Putamen (tissue), 1 donor: ENCODE results near the gene C18orf63.

Experiments used
- DNase-seq: peaks from one replicate; pipeline ENCODE4 v3.0.0-alpha.2; 2016; ENCODE audit warnings: low spot score

Gene C18orf63

DNA sequence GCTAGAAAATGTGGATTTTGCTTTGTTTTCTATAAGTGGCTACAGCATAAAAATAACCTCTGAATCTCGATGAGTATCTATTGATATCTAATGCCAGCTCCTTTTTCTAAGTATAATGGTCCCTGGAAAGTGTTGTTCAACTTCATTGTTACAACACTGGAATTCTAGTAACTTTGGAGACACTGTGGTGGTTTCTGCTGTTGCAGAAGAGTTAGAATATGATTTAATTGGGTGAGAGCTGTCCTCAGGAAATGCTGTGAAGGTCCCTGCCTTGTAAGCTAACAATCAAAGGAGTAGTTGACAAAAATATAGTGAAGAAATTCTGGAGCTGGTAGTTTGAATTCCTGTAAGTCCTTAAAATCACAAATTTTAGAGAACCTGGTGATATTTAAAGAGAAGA lies 62.1 kb downstream of the C18orf63 start:
- no peak for DNase-seq

GRCh38 chr18:74378179-74378682 lies 62.6 kb downstream of the C18orf63 start:
- no peak for DNase-seq

GRCh38 chr18:74380916-74381315 lies 65.3 kb downstream of the C18orf63 start:
- DNase-seq: no peak

DNA sequence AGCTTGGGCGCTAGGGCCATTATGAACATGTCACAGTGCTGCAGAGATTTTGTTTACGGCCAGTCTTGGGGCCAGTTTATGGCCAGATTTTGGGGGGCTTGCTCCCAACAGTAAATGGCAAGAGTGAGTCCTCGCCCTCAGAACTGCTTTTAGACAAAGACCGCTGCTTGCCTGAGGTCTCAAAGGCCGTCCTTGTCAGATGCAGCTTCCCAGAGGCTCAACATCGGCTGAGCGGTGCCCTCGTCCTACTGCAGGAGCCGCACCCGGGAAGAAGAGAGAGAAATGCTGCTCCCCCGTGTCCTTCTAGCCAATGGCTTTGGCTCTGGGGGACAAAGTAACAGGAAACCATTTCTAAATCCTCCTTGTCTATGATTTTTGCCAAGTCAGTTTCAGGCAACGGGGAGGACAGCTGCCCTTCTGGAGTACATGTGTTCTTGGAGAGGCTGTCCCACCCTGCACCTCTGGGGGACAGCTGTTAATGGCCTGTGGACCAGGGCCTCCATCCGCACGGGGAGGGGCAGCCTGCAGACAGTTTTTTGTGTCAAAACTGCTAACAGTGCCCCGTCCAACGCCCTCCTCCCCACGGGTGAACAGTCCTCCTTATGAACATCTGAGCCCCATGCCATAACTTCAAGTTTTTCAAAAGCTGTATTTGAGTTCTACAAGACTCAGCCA lies 66.1 kb downstream of the C18orf63 start:
- DNase-seq: no peak

GRCh38 chr18:74382481-74383017 lies 66.9 kb downstream of the C18orf63 start:
- no peak for DNase-seq

GRCh38 chr18:74387383-74387782 lies 71.7 kb downstream of the C18orf63 start:
- no peak for DNase-seq

DNA sequence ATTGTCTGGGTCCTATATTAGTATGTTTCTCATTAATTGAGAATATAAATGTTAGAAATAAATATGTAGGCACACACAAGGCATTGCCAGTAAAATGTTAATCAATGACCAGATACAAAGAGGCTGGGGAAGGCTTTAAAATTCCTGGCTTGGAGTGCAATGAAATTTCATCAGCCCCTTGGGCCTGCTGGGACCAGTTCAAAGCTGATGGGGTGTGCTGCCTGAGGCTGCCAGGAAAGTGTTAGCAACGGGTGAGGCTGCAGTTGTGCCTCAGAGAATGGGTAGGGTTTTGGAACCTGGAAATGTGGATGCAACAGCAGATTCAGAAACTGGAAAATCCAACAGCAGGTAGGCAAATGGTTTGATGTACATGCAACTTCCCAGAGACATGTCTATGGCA lies 72.6 kb downstream of the C18orf63 start:
- DNase-seq: no peak

- DNase-seq: no peak
Measured at GRCh38 chr18:74389171-74389927, 73.7 kb downstream of the C18orf63 start.

- DNase-seq: no peak
Measured at GRCh38 chr18:74389991-74390390, 74.4 kb downstream of the C18orf63 start.

- DNase-seq: no peak
Measured at GRCh38 chr18:74390900-74391299, 75.3 kb downstream of the C18orf63 start.

- no peak for DNase-seq
Measured at GRCh38 chr18:74392323-74392722, 76.7 kb downstream of the C18orf63 start.

DNA sequence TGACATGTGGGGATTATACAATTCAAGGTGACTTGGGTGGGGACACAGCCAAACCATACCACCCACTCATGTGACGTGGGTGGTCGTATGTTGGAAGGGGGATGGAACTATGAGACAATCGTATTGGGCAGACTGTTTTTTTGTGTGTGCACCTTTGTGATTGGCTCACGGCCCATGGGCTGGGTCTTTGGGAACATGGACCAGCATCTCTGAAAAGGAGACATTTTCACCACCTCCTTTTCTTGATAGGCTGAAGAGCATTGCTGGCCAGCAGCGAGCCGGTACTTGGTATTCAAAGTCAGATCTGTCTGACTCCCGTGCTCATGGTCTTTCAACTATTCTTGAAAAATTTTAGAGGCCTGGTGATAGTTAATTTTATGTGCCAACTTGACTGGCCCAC lies 79.4 kb downstream of the C18orf63 start:
- DNase-seq: no peak

GRCh38 chr18:74395648-74396154 lies 80.1 kb downstream of the C18orf63 start:
- no peak for DNase-seq

DNA sequence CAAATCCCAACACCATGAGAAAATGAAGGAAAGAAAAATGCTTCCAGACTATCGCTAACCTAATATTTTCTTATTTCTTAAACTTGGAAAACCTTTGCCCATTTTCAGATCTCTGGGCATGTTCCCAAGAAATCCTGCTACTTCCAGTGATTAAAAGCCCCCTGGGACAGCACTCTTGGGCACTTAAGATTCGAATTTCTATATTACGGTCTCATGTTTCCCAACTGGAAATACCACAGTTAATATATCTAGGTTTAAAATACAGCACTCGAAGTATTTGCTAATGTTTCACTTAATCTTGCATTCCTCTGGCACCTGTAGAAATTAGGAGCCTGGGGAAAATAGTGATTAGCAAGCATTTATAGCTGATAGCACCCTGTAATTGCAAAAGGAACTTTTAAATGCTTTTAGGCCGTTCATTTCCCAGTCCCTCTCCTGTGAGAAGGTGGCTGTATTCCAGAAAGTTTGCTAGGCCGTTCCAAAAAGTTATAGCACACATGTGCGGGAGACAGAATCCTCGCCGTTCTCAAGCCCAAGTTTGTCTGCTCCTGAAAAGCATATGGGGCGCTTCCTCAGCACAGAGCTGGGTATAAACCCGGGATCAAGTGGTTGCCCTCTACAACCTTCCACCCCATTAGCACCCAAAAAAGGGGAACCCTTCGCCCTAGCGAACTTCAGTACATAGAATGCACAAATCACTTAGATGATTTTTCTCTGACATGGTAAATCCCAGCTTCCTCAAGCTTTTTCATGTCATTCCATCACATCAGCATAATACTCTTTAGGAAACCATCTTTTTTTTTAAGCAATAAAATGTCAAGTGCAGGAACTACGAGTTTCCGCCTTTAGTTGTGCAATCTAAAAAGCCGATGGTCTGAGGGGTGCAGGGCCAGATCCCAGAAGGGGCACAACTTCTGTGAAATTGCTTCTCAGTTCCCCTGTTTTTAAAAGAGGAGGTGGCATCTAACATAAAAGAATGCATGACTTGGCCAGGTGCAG lies 80.8 kb downstream of the C18orf63 start:
- no peak for DNase-seq

DNA sequence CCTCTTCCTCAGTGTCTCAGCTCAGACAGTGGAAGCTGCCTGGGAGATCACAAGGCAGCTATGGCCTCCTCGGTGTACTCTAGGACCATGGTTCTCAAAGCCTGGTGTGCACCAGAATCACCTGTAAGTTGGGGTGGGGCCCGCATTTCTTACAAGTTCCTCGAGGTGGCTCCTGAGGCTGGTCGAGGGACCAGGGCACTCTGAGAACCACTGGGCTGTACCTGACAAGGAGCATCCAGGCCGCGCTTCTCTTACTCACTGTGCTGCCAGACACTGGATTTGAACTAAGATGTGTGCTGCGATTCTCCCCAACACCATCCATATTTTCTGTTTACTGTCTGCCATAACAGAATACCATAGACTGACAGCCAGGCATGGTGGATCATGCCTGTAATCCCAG lies 81.9 kb downstream of the C18orf63 start:
- no peak for DNase-seq

DNA sequence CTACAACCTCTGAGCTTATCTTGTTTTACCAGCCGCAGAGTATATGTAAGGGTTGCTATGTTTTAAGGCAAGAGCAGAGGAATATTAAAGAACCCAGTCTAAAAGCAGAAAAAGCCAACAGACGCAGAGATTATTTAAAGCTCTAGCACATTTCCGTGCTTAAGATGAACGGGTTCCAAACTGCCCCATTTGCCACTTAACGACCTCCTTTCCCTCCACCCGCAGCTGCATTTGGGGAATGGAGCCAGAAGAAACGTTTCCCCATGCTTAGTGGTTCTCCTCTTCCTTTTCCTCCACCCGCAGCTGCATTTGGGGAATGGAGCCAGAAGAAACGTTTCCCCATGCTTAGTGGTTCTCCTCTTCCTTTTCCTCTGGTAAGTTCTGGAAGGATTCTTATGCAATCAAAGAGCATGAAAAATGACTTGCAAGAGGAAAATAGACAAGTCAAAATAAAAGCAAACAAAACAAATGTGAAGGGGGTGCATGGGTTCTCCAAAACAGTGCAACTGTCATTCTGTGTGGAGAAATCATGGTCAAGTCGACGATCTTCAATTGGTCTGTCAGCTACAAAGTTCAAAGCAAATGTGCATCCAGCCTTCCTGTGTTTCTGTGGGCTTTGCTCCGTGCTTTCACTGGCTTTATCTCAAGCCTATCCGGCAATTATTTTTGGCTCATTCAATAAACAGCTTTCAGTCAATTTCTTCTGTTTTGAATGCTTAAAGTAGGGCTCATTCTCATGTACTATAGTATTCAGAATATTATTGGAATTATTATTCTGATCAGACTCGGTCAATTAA lies 83.7 kb downstream of the C18orf63 start:
- no peak for DNase-seq

- DNase-seq: no peak
Measured at GRCh38 chr18:74400813-74401212, 85.2 kb downstream of the C18orf63 start.

DNA sequence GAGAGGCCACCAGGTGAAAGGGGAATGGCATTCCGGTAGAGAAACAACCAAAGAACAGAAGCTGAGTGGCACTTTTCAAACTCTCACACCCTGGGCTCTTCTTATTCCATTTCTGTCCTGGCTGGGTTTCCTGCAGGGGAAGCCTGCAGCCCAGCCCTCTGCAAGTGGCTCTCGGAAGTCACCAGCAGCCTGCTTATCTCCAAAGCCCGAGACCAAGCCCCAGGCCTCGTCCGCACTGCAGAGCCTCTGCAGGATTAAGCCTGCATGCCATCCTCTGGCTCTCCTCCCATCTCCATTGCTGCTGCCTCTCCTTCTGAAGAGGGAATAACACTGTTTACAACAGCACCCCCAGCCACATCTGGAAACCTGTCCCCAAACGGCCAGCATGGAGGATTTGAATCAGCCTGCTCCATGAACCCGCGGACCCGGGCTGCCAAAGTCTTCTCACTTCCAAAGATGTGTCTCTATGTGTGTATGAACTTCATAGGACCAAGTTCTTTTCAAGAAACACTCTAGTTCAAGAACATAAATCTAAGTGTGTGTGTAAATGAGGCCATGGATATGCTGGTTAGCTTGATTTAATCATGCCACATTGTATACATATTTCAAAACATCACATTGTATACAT lies 87.3 kb downstream of the C18orf63 start:
- no peak for DNase-seq

DNA sequence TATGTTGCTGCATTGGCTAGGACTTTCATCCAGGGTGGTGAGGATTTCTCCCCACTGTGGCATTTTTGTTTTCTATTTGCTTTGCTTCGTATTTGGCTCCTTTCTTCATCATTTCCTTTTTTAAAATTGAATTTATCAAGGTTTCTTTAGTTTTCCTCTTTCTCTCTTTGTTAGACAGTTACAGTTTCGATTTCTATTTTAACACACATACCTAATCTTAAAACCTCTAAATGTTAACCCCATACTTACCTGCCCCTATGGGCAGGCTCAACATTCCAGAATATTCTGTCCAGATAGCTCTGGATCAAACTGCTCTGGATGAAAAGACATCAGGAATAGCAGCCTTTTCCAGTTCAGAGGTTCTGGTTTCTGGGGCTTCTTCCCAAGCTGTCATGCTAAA lies 92.2 kb downstream of the C18orf63 start:
- DNase-seq: no peak
